K562 (cell line): ENCODE data around the gene SBK3. TPM values are rescaled to one million over a fixed set of nuclear protein-coding genes. Genes with fewer than 3 reads are reported as not detected.

ENCODE experiments used
- ATAC-seq: fragments of 200-7000 bp; cut with Tn5 transposase; 3 replicates; pipeline ENCODE4 v1.9.1; 2020; ENCODE audit warnings: moderate library complexity
- BruUV-seq: library from RNA; stranded (reverse); fragments of 400-500 nt; replicated peaks from 2 replicates; lab custom pipeline; 2021; lab: Mats Ljungman, UMichigan
- CTCF ChIA-PET: fragments of 300-600 bp; formaldehyde crosslinking; extraction: SDS; loops from one replicate; lab custom pipeline; 2021; ENCODE audit warnings: low intra/inter-chr PET ratio; lab: Yijun Ruan, JAX
- POLR2A ChIA-PET: fragments of 300-600, 350-650 bp; sonication (Branson Sonifier 250); formaldehyde crosslinking; extraction: SDS; loops from one replicate; lab custom pipeline; 2021; ENCODE audit warnings: antibody characterized with exemption, inconsistent platforms; lab: Yijun Ruan, JAX
- DNase-seq, 4 experiments: peaks; one replicate each; pipeline versions ENCODE4 v3.0.0 to v3.0.0-alpha.2; 2011 to 2018; ENCODE audit warnings: low spot score in 3 of 4, mixed read lengths in 3 of 4; ENCODE audit errors: extremely low read depth in 1 of 4
- FAIRE-seq: peaks from 2 replicates; lab custom pipeline; 2011; peaks lifted over from hg19 to GRCh38; lab: Jason Lieb, UNC
- H2AFZ ChIP-seq: 2 replicates; pipeline ENCODE4 v1.6.0; 2011; ENCODE audit warnings: low read depth, low read length, control low read depth, inconsistent platforms
- H3K27ac ChIP-seq: fragments of 200-600 bp; 3 replicates; pipeline ENCODE4 v1.8.0; 2011; ENCODE audit warnings: low read depth, mild to moderate bottlenecking, control low read depth, inconsistent platforms, low read length, moderate library complexity, mixed read lengths; ENCODE audit errors: extremely low read depth
- H3K27me3 ChIP-seq, 2 experiments: fragments of 300-600 bp in 1 of 2; 2 replicates in 1 of 2; 3 replicates in 1 of 2; pipeline versions ENCODE4 v1.6.0 to v1.8.0; 2011; ENCODE audit warnings: inconsistent platforms in 2 of 2, low read length in 2 of 2, mild to moderate bottlenecking in 1 of 2, mixed read lengths in 1 of 2, moderate library complexity in 1 of 2; ENCODE audit not compliant: control insufficient read depth in 2 of 2, insufficient read depth in 2 of 2
- H3K36me3 ChIP-seq: fragments of 300-600 bp; 3 replicates; pipeline ENCODE4 v1.8.0; 2011; ENCODE audit warnings: mild to moderate bottlenecking, low read length, inconsistent platforms; ENCODE audit not compliant: control insufficient read depth, insufficient read depth
- H3K4me1 ChIP-seq, 2 experiments: fragments of 200-600 bp in 1 of 2; replicated peaks in 1 of 2; 2 replicates in 1 of 2; 3 replicates in 1 of 2; pipeline versions ENCODE4 v1.5.1 to v1.8.0; 2011; ENCODE audit warnings: inconsistent platforms in 2 of 2, low read length in 2 of 2, mild to moderate bottlenecking in 1 of 2, mixed read lengths in 1 of 2, moderate library complexity in 1 of 2; ENCODE audit not compliant: control insufficient read depth in 2 of 2, insufficient read depth in 2 of 2
- H3K4me2 ChIP-seq: 2 replicates; pipeline ENCODE4 v1.6.1; 2011; ENCODE audit warnings: low read length, control low read depth, inconsistent platforms, mixed read lengths; ENCODE audit not compliant: insufficient read depth
- H3K4me3 ChIP-seq: fragments of 200-600 bp; sonication (generic), shearing (Covaris generic); 2 replicates; pipeline ENCODE4 v1.5.1; 2016; ENCODE audit warnings: control low read depth, inconsistent platforms
- H3K79me2 ChIP-seq: fragments of 200-600 bp; 3 replicates; pipeline ENCODE4 v1.8.0; 2011; ENCODE audit warnings: low read length, inconsistent platforms; ENCODE audit not compliant: control insufficient read depth, insufficient read depth
- H3K9ac ChIP-seq, 2 experiments: 2 replicates each; pipeline versions ENCODE4 v1.6.0 to v1.6.1; 2011; ENCODE audit warnings: low read depth in 2 of 2, low read length in 2 of 2, control low read depth in 1 of 2, inconsistent platforms in 1 of 2, mild to moderate bottlenecking in 1 of 2, mixed read lengths in 1 of 2; ENCODE audit not compliant: insufficient read depth in 1 of 2
- H3K9me1 ChIP-seq: one replicate; pipeline ENCODE4 v1.6.0; 2011; ENCODE audit warnings: inconsistent platforms, mild to moderate bottlenecking, low read length, moderate library complexity; ENCODE audit not compliant: control insufficient read depth, insufficient read depth
- H3K9me3 ChIP-seq: replicated peaks from 2 replicates; pipeline ENCODE4 v1.5.1; 2011; ENCODE audit warnings: low read depth, low read length, inconsistent platforms; ENCODE audit not compliant: control insufficient read depth, insufficient read depth
- H4K20me1 ChIP-seq: replicated peaks from 2 replicates; pipeline ENCODE4 v1.6.1; 2011; ENCODE audit warnings: low read length, inconsistent platforms, mixed read lengths; ENCODE audit not compliant: control insufficient read depth, insufficient read depth
- ELK1 ChIP-seq: sonication (generic); formaldehyde crosslinking; IDR thresholded peaks from 2 replicates; pipeline ENCODE4 v1.8.1; 2022; ENCODE audit warnings: missing genetic modification reagents
- MAX ChIP-seq: sonication (generic); formaldehyde crosslinking; IDR thresholded peaks from 2 replicates; pipeline ENCODE4 v1.9.0; 2022; ENCODE audit warnings: mild to moderate bottlenecking, missing genetic modification reagents
- POLR2G ChIP-seq: fragments of 200-400 bp; formaldehyde crosslinking; IDR thresholded peaks from 2 replicates; pipeline ENCODE4 v1.6.1; 2017; ENCODE audit warnings: low read depth, mild to moderate bottlenecking, antibody characterized with exemption, low read length, moderate library complexity
- ZBTB1 ChIP-seq: sonication (generic); formaldehyde crosslinking; IDR thresholded peaks from 2 replicates; pipeline ENCODE4 v1.8.1; 2023; ENCODE audit warnings: missing genetic modification reagents, low read depth, mild to moderate bottlenecking, borderline replicate concordance
- WGBS: fragments of 100-300 bp; shearing (Covaris generic); methylation state at CpG from one replicate; pipeline ENCODE4 v1.1.6; 2016; ENCODE audit warnings: low coverage, mixed read lengths; ENCODE audit not compliant: insufficient coverage; ENCODE audit errors: missing lambda C conversion rate; 5-methylcytosine and 5-hydroxymethylcytosine counted together
- in situ Hi-C: fragments of 300-500 bp; cut with MboI; formaldehyde crosslinking; loops from 4 replicates; pipeline ENCODE4 v1.15.0; 2018; ENCODE audit warnings: inconsistent platforms, mixed read lengths
- intact Hi-C: fragments of 100-400 bp; cut with micrococcal nuclease; formaldehyde crosslinking; loops from 2 replicates; pipeline ENCODE4 v1.14.2; 2022
- polyA plus RNA-seq, 8 experiments: library from polyadenylated mRNA; depleted of rRNA in 4 of 8; stranded (reverse) in 5 of 8; unstranded in 3 of 8; fragments of >200 nt; fragmentation: Nextera tagmentation in 2 of 8; fragmentation: Illumina TruSeq in 1 of 8; extraction: Ambion mirVana in 2 of 8; extraction: Trizol in 1 of 8; gene quantifications; 2 replicates each; pipeline versions ENCODE4 v1.2.1 to v1.2.3, GENCODE V29; 2011 to 2014; ENCODE audit warnings: inconsistent platforms in 1 of 8, missing spikeins in 1 of 8
- total RNA-seq, 7 experiments: library from RNA; depleted of rRNA in 6 of 7; stranded (reverse); fragments of >200 nt in 6 of 7; fragmentation: Illumina TruSeq in 2 of 7; extraction: Trizol in 2 of 7; gene quantifications; 2 replicates each; pipeline versions ENCODE4 v1.2.1 to v1.2.3, GENCODE V29; 2011 to 2021; ENCODE audit warnings: low replicate concordance in 1 of 7

The SBK3 gene
- total and polyA plus RNA-seq, 9 of the 15 experiments (the other 6 are each of a cell fraction or from before 2014, with no cell fraction given) = 0.11 to 0.43 (median 0.13) TPM; not detected in 6

GRCh38 chr19:55491546-55492360 is 53.6 kb downstream of the SBK3 start:
- Histone ChIP-seq H3K27ac (no peak overlapping the region), H3K9ac (peak overlapping the region in 1 of 2 experiments; percentile 64; a peak in 1 of 4 replicates), H3K4me2 (no peak overlapping the region), H3K9me1 (no peaks in the 10 kb centered on the region), H3K36me3 (no peaks in the 10 kb centered on the region), H3K27me3 (peaks cover 0 to 4% of the 10 kb centered on the region in 2 experiments; a peak in 1 of 5 replicates), H2AFZ (no peak overlapping the region), H3K4me3 (no peak overlapping the region), H3K9me3 (no peaks in the 10 kb centered on the region), H3K79me2 (no peaks in the 10 kb centered on the region), H3K4me1 (peaks cover 25 to 69% of the 10 kb centered on the region in 2 experiments), H4K20me1 (no peaks in the 10 kb centered on the region)
- ChIA-PET CTCF (no interaction called here), POLR2A (interaction anchor here (0.9 to 2.3 kb wide), 4 partner anchors 7 to 25 kb away, joined by 4 to 5 read pairs (median 5); no protein-coding TSS in a partner anchor)
- no peak for DNase-seq
- WGBS = 20% methylated on average over 17 of the region's 24 CpGs
- BruUV-seq = no TSS peak
- FAIRE-seq = no peak
- TF ChIP-seq POLR2G (0 out of 2 replicates have a peak, but pooled peaks have one; percentile 23), ELK1 (CRISPR knock-in tag) (no peak), ZBTB1 (no peak), MAX (CRISPR knock-in tag) (peak; percentile 19; the same call in 1 of the 2 replicates)
- ATAC-seq = peak; percentile 11; the same call in 2 of the 3 replicates
- in situ Hi-C loops = no loop called here
- intact Hi-C loops = no loop called here

Other genes with a start within 250 kb of the SBK3 start
Only the 7 nearest of the 29 such genes appear.
- 43.8 and 46.5 TPM in 2 replicates for gene NAT14, start 60.4 kb downstream of the SBK3 start, total RNA-seq (2014; rRNA removed)
- 14.4 and 21.6 TPM in 2 replicates for gene NAT14, start 60.4 kb downstream of the SBK3 start, total RNA-seq (2014; rRNA removed; fragmentation: Illumina TruSeq; extraction: Trizol)
- gene NAT14, start 60.4 kb downstream of the SBK3 start, total RNA-seq (2015; rRNA removed; fragmentation: Illumina TruSeq; extraction: Trizol) = 25.3 and 25.7 TPM in 2 replicates
- 70.6 and 77.0 TPM in 2 replicates for gene NAT14, start 60.4 kb downstream of the SBK3 start, total RNA-seq (2021)
- 30.3 and 44.3 TPM in 2 replicates for gene NAT14, start 60.4 kb downstream of the SBK3 start, polyA plus RNA-seq (2011; rRNA removed)
- gene NAT14, start 60.4 kb downstream of the SBK3 start, polyA plus RNA-seq (2014; fragmentation: Illumina TruSeq; extraction: Trizol) = 26.7 and 33.2 TPM in 2 replicates
- gene NAT14, start 60.4 kb downstream of the SBK3 start, polyA plus RNA-seq (2014; fragmentation: Nextera tagmentation; extraction: Ambion mirVana) = 1 to 10 TPM; 2.4 to 4.6 TPM
- gene NAT14, start 60.4 kb downstream of the SBK3 start, polyA plus RNA-seq (2014; rRNA removed) = 61.7 and 62.8 TPM in 2 replicates
- 0.14 and 0.20 TPM in 2 replicates for gene SSC5D, start 57.1 kb downstream of the SBK3 start, total RNA-seq (2014; rRNA removed)
- gene SSC5D, start 57.1 kb downstream of the SBK3 start, total RNA-seq (2014; rRNA removed; fragmentation: Illumina TruSeq; extraction: Trizol) = 0.03 and 0.04 TPM in 2 replicates
- 0.15 and 0.18 TPM in 2 replicates for gene SSC5D, start 57.1 kb downstream of the SBK3 start, total RNA-seq (2015; rRNA removed; fragmentation: Illumina TruSeq; extraction: Trizol)
- gene SSC5D, start 57.1 kb downstream of the SBK3 start, total RNA-seq (2021) = 0.67 and 0.71 TPM in 2 replicates
- gene SSC5D, start 57.1 kb downstream of the SBK3 start, polyA plus RNA-seq (2011; rRNA removed) = 0.07 and 0.12 TPM in 2 replicates
- 0.19 TPM in 2 replicates for gene SSC5D, start 57.1 kb downstream of the SBK3 start, polyA plus RNA-seq (2014; fragmentation: Illumina TruSeq; extraction: Trizol)
- gene SSC5D, start 57.1 kb downstream of the SBK3 start, polyA plus RNA-seq (2014; fragmentation: Nextera tagmentation; extraction: Ambion mirVana) = not detected
- gene SSC5D, start 57.1 kb downstream of the SBK3 start, polyA plus RNA-seq (2014; rRNA removed) = 0.08 and 0.09 TPM in 2 replicates
- not detected in 2 replicates for gene SBK2, start 8.4 kb downstream of the SBK3 start, total RNA-seq (2014; rRNA removed)
- gene SBK2, start 8.4 kb downstream of the SBK3 start, total RNA-seq (2014; rRNA removed; fragmentation: Illumina TruSeq; extraction: Trizol) = not detected in 2 replicates
- not detected in 2 replicates for gene SBK2, start 8.4 kb downstream of the SBK3 start, total RNA-seq (2015; rRNA removed; fragmentation: Illumina TruSeq; extraction: Trizol)
- not detected in 2 replicates for gene SBK2, start 8.4 kb downstream of the SBK3 start, total RNA-seq (2021)
- not detected in 2 replicates for gene SBK2, start 8.4 kb downstream of the SBK3 start, polyA plus RNA-seq (2011; rRNA removed)
- not detected in 2 replicates for gene SBK2, start 8.4 kb downstream of the SBK3 start, polyA plus RNA-seq (2014; fragmentation: Illumina TruSeq; extraction: Trizol)
- gene SBK2, start 8.4 kb downstream of the SBK3 start, polyA plus RNA-seq (2014; fragmentation: Nextera tagmentation; extraction: Ambion mirVana) = not detected
- gene SBK2, start 8.4 kb downstream of the SBK3 start, polyA plus RNA-seq (2014; rRNA removed) = not detected in 2 replicates
- 3.8 and 5.9 TPM in 2 replicates for gene ZNF579, start 35.3 kb upstream of the SBK3 start, total RNA-seq (2014; rRNA removed)
- 1.0 and 1.3 TPM in 2 replicates for gene ZNF579, start 35.3 kb upstream of the SBK3 start, total RNA-seq (2014; rRNA removed; fragmentation: Illumina TruSeq; extraction: Trizol)
- gene ZNF579, start 35.3 kb upstream of the SBK3 start, total RNA-seq (2015; rRNA removed; fragmentation: Illumina TruSeq; extraction: Trizol) = 1.2 and 1.3 TPM in 2 replicates
- gene ZNF579, start 35.3 kb upstream of the SBK3 start, total RNA-seq (2021) = 15.0 and 15.9 TPM in 2 replicates
- 1.6 and 3.3 TPM in 2 replicates for gene ZNF579, start 35.3 kb upstream of the SBK3 start, polyA plus RNA-seq (2011; rRNA removed)
- 3.3 and 3.9 TPM in 2 replicates for gene ZNF579, start 35.3 kb upstream of the SBK3 start, polyA plus RNA-seq (2014; fragmentation: Illumina TruSeq; extraction: Trizol)
- under 1 TPM; 0.06 to 0.08 TPM for gene ZNF579, start 35.3 kb upstream of the SBK3 start, polyA plus RNA-seq (2014; fragmentation: Nextera tagmentation; extraction: Ambion mirVana)
- 3.4 and 4.9 TPM in 2 replicates for gene ZNF579, start 35.3 kb upstream of the SBK3 start, polyA plus RNA-seq (2014; rRNA removed)
- 5.9 and 7.3 TPM in 2 replicates for gene FIZ1, start 54.0 kb upstream of the SBK3 start, total RNA-seq (2014; rRNA removed)
- gene FIZ1, start 54.0 kb upstream of the SBK3 start, total RNA-seq (2014; rRNA removed; fragmentation: Illumina TruSeq; extraction: Trizol) = 2.3 and 3.2 TPM in 2 replicates
- 4.7 and 5.5 TPM in 2 replicates for gene FIZ1, start 54.0 kb upstream of the SBK3 start, total RNA-seq (2015; rRNA removed; fragmentation: Illumina TruSeq; extraction: Trizol)
- 14.4 and 17.5 TPM in 2 replicates for gene FIZ1, start 54.0 kb upstream of the SBK3 start, total RNA-seq (2021)
- 3.8 and 4.7 TPM in 2 replicates for gene FIZ1, start 54.0 kb upstream of the SBK3 start, polyA plus RNA-seq (2011; rRNA removed)
- gene FIZ1, start 54.0 kb upstream of the SBK3 start, polyA plus RNA-seq (2014; fragmentation: Illumina TruSeq; extraction: Trizol) = 8.7 TPM in 2 replicates
- gene FIZ1, start 54.0 kb upstream of the SBK3 start, polyA plus RNA-seq (2014; fragmentation: Nextera tagmentation; extraction: Ambion mirVana) = under 1 TPM; 0.79 to 0.81 TPM
- 5.7 and 5.8 TPM in 2 replicates for gene FIZ1, start 54.0 kb upstream of the SBK3 start, polyA plus RNA-seq (2014; rRNA removed)
- gene ZNF524, start 54.7 kb upstream of the SBK3 start, total RNA-seq (2014; rRNA removed) = 14.7 and 23.6 TPM in 2 replicates
- 0.55 and 1.2 TPM in 2 replicates for gene ZNF524, start 54.7 kb upstream of the SBK3 start, total RNA-seq (2014; rRNA removed; fragmentation: Illumina TruSeq; extraction: Trizol)
- gene ZNF524, start 54.7 kb upstream of the SBK3 start, total RNA-seq (2015; rRNA removed; fragmentation: Illumina TruSeq; extraction: Trizol) = 5.6 and 6.4 TPM in 2 replicates
- 15.6 and 16.7 TPM in 2 replicates for gene ZNF524, start 54.7 kb upstream of the SBK3 start, total RNA-seq (2021)
- 2.9 and 3.7 TPM in 2 replicates for gene ZNF524, start 54.7 kb upstream of the SBK3 start, polyA plus RNA-seq (2011; rRNA removed)
- 1.4 and 5.4 TPM in 2 replicates for gene ZNF524, start 54.7 kb upstream of the SBK3 start, polyA plus RNA-seq (2014; fragmentation: Illumina TruSeq; extraction: Trizol)
- gene ZNF524, start 54.7 kb upstream of the SBK3 start, polyA plus RNA-seq (2014; fragmentation: Nextera tagmentation; extraction: Ambion mirVana) = under 1 TPM; 0.08 to 0.10 TPM
- gene ZNF524, start 54.7 kb upstream of the SBK3 start, polyA plus RNA-seq (2014; rRNA removed) = 13.1 and 14.4 TPM in 2 replicates
- gene ZNF865, start 60.1 kb upstream of the SBK3 start, total RNA-seq (2014; rRNA removed) = 1.6 and 2.3 TPM in 2 replicates
- 0.29 and 0.40 TPM in 2 replicates for gene ZNF865, start 60.1 kb upstream of the SBK3 start, total RNA-seq (2014; rRNA removed; fragmentation: Illumina TruSeq; extraction: Trizol)
- gene ZNF865, start 60.1 kb upstream of the SBK3 start, total RNA-seq (2015; rRNA removed; fragmentation: Illumina TruSeq; extraction: Trizol) = 1.4 and 1.5 TPM in 2 replicates
- gene ZNF865, start 60.1 kb upstream of the SBK3 start, total RNA-seq (2021) = 18.6 and 18.8 TPM in 2 replicates
- 1.2 and 1.5 TPM in 2 replicates for gene ZNF865, start 60.1 kb upstream of the SBK3 start, polyA plus RNA-seq (2011; rRNA removed)
- gene ZNF865, start 60.1 kb upstream of the SBK3 start, polyA plus RNA-seq (2014; fragmentation: Illumina TruSeq; extraction: Trizol) = 1.8 and 2.3 TPM in 2 replicates
- not detected for gene ZNF865, start 60.1 kb upstream of the SBK3 start, polyA plus RNA-seq (2014; fragmentation: Nextera tagmentation; extraction: Ambion mirVana)
- gene ZNF865, start 60.1 kb upstream of the SBK3 start, polyA plus RNA-seq (2014; rRNA removed) = 6.7 and 6.9 TPM in 2 replicates